Skin of body (tissue), 2 donors: ENCODE data around the gene TDG. TPM values are rescaled to one million over a fixed set of nuclear protein-coding genes. Genes with fewer than 3 reads are reported as not detected.
A peak's percentile ranks its signal among the peaks of the same experiment; 100 is the strongest.

ENCODE experiments used
- DNase-seq: peaks from one replicate; lab custom pipeline; 2025; lab: John Stamatoyannopoulos, UW
- total RNA-seq: library from RNA; depleted of rRNA; stranded (reverse); fragments of >200 nt; gene quantifications from one replicate; pipeline ENCODE4 v1.2.3, GENCODE V29; 2014

TDG gene
- total RNA-seq = 33.8 TPM

DNA sequence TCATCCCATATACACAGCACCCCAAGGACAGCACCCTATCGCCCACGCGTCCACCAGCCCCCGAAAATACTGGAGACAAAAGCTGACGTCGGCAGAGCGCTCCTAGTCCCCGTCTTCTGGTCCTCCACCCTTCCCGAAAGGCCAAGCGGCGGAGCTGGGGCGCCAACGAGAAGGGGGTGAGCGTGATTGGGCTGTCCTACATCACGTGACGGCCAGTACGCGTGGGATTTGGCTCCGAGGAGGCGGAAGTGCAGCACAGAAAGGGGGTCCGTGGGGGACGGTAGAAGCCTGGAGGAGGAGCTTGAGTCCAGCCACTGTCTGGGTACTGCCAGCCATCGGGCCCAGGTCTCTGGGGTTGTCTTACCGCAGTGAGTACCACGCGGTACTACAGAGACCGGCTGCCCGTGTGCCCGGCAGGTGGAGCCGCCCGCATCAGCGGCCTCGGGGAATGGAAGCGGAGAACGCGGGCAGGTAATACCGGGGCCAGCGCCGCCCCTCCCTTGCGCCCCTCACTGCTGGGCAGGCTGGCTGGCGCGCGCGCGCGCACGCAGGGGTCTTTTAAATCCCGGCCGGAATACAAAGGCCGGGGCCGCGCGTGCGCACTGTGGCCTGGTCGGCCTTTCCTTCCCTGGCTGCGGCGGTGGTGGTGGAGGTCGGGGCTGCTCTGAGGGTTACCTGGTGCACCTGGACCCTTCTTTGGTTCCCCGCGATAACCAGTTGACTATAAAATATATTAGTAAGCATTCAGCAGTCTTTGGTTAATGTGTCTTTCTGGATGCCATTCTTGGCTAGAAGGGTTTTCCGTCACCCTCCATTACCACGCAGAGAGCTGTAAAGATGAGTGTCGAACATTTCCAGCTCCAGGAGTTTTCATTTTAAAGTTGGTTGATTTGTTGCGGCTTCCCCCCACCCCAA lies at the start of gene TDG:
Gene TDG (plus strand): TSS at position 283 of the 915 bp plus-strand sequence. CDS start 166 bp downstream, at position 449.
- DNase-seq = peak; percentile 99

DNA sequence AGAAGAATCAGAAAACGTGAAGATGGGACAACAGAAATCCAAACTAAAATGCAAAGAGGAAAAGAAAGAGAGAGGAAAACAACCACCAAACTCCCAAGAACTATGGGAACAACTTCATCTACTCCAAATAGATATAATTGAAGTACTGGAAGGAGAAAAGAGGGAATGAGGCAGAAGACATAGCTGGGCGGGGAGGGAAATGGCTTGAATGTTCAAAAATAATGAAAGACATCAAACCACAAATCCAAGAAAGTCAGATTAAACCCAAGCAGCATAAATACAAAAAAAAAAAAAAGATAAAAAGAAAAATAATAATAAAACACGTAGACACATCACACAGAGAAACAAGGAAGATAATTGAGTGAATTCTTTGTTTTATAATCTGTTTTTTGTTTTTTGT lies 47.8 kb upstream of the TDG start:
- no peak for DNase-seq

DNA sequence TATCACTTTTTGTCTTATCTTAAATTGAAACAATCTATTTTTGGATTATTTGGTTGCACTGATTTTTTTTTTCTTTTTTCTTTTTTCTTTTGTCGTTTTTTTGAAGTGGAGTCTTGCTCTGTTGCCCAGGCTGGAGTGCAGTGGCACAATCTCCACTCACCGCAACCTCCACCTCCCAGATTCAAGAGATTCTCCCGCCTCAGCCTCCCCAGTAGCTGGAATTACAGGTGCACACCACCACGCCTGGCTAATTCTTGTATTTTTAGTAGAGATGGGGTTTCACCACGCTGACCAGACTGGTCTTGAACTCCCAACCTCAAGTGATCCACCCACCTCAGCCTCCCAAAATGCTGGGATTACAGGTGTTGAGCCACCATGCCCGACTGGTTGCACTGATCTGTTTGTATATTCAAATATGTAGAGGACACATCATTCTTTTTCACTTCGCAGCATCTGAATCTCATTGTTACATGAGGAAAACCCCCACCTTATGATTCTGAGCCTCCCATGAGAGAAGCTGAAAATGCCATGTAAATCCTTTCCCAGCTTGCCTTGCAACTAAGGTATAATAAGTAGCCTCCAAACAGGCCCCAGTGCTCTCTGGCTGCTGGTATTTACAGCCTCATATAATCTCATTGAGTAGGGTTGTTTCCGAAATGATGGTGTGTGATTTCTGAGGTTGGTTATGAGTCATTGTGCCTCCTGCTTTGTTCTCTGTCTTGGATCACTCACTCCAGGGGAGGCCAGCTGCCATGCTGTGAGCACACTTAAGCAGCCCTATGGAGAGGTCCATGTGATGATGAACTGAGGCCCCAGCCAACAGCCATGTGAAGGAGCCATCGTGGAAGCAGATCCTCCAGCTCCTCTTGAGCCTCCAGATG lies 40.7 kb upstream of the TDG start:
- no peak for DNase-seq

DNA sequence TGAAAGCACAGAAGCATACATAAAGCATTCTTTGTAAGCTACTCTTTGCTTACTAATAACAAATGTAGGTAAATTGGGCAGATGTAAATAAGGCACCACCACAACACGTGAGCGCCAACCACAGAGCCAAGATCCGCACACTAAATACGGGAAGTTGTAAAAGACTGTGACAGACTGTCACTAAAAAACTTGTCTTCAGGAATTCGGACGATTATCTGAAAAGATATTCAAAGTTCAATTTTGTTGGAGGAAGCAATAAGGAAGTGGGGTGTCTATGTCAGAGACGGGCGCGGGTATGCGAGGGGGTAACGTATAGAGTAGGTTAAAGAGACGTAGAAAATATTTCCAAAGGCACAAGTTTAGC lies 37.0 kb upstream of the TDG start:
- no peak for DNase-seq

DNA sequence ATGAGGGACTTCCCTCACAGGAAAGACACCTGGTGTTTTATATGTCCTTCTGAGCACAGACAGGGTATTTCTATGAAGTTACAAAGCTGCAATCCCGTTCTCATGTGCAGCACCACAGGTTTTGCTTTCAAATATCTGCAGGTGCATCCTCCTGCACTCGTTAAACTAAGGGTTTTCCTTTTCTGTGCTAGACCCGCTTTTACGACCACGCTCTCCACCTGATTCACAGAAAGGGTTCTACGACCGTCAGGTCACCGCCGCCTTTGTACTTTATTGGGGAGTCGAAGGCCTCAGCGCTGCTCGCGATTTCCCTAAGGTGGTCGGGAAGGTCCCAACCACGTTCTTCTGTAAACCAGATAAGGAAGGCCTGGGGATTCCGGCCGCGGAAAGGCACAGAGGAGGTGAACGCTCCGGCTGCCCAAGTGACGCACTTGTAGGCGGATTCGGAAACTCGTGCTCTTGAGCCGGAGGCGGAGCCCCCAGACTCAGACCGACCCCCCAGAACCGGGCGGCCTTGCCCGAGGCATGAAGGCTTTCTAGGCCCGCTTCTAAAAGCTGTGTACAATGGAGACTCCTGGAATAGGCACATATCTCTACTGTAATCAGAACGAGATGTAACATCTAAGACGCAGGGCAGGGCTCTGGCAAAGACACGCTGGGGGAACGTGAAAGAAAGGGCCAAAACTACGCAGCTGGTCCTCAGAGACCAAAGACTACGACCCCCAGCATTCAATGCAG lies 36.5 kb upstream of the TDG start:
- DNase-seq = peak; percentile 98

DNA sequence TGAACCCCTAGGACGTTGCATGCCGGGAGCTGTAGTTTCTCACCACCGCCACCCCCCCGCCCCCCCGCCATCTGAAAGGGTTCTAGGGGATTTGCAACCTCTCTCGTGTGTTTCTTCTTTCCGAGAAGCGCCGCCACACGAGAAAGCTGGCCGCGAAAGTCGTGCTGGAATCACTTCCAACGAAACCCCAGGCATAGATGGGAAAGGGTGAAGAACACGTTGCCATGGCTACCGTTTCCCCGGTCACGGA lies 36.0 kb upstream of the TDG start:
- DNase-seq = no peak

DNA sequence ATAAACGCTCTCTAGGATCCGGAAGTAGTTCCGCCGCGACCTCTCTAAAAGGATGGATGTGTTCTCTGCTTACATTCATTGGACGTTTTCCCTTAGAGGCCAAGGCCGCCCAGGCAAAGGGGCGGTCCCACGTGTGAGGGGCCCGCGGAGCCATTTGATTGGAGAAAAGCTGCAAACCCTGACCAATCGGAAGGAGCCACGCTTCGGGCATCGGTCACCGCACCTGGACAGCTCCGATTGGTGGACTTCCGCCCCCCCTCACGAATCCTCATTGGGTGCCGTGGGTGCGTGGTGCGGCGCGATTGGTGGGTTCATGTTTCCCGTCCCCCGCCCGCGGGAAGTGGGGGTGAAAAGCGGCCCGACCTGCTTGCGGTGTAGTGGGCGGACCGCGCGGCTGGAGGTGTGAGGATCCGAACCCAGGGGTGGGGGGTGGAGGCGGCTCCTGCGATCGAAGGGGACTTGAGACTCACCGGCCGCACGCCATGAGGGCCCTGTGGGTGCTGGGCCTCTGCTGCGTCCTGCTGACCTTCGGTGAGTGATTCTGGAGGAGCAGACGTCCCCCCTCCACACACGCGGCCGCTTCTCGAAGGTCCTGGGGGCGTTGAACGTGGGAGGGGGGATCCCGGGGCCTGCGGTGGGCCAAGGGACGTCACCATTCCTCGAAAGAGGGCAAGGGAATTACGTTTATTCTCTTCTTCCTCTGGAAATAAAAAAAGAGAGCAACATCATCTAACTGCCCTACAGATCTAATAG lies 35.5 kb upstream of the TDG start, which contains the start of gene HSP90B1:
Gene HSP90B1 (plus strand): TSS at position 377 of the 753 bp plus-strand sequence. CDS start 106 bp downstream, at position 483.
- peak; percentile 100 for DNase-seq

DNA sequence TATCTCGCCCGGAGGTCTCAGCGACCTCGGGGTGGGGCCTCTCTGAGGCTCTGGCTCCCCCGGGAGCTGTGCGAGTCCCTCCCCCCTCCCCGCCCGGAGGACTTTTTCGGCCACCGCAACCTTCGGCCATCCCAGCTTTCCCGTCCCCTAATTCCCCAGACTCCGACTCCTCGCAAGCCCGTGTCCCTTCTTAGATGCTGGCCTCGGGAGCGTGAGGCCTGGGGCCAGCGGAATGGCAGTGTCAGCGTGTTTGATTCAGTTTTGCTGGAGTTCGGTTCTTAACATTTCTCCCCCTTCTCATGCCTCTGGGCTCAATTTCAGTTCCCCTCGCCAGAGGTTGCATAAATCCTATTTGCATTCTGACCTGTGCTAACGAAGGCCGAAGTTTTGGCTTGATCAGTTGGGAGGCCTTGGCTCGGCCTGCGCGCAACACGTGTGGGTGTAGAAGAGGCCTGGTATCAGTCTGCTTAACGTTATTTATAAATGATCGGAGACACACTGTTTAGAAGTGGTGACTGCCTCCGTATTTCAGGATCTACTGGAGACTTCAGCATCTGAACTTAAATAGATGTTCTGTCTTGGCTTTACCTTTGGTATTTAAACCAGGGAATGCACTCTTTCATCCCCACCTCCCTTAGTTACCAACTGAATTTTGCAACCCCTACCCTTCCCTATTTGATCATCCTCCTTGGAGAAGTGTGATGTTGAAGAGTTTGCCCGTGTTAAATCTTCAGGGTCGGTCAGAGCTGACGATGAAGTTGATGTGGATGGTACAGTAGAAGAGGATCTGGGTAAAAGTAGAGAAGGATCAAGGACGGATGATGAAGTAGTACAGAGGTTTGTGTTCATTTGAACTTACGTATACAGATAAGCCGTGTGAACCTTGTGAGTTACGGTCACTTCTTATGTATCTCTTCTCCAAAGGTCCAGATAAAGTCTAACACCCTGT lies 34.6 kb upstream of the TDG start:
- peak; percentile 31 for DNase-seq

DNA sequence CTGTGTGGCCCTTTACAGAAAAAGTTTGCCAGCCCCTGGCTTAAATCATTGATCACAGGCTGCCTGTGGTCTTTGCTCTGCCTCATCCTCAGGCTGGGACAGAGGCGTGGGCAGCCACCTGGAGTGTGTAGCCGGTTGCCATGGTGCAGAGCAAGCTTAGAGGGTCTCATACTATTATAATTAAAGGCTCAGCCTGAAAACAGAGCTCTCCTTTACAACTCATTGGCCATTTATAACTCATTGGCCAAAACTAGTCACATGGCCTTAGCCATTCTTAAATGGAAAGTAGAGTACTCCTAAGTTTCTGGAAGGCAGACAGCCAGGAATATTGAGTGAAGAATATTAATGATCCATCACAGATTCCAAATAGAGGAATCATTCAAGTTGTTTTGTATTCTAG lies 32.4 kb upstream of the TDG start:
- DNase-seq = no peak

DNA sequence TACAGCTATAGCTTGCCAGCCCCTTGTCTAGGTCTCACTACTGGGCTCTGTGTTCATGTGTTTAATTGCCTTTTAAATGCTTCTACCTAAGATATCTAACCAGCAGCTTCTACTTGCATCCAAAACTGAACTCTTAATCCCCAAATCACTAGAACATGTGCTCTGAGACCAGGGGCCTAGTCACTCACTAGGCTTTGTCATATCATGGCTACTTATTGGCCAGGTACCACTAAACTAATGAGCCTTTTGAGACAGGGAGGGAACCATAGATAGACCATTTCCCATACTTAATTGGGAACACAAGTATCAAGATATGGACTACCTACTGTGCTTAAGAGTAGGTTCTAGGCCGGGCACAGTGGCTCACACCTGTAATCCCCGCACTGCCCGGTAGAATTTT lies 29.0 kb upstream of the TDG start:
- DNase-seq = no peak

DNA sequence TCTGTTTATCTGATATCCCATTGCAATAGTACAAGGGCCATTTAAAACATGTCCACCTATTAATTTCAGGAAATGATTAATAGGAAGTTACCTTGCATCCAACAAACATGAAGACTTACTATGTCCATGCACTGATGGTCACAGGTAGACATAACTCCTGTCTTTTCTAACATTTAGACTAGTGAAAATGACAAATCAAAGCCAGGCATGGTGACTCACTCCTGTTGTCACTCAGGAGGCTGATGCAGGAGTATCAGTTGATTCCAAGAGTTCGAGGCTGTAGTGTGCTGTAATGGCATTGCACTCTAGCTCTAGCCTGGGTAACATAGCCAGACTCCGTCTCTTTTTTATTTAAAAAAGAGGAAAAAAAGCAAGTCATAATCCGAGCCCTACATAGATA lies 20.7 kb upstream of the TDG start:
- no peak for DNase-seq

DNA sequence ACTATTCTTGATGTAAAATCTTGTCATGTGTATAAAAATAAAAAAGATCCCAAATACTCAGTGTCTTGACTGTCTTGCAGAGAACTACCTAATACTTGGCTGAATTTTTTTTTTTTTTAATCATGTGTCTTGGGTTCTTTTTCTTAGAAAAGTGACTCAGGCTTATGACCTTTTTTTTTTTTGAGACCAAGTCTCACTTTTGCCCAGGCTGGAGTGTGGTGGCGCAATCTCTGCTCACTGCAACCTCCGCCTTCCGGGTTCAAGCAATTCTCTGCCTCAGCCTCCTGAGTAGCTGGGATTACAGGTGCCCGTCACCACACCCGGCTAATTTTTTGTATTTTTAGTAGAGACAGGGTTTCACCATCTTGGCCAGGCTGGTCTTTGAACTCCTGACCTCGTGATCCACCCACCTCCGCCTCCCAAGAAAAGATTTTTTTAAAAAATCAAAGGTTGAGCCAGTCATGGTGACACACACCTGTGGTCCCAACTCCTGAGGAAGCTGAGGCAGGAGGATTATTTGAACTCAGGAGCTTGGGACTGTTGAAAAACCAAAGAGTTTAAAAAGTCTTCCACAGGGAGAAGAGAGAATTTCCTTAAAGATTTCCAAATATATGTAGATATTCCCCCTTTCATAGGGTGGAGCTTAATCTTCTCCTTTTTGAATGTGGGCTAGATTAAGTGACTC lies 17.7 kb upstream of the TDG start:
- no peak for DNase-seq

DNA sequence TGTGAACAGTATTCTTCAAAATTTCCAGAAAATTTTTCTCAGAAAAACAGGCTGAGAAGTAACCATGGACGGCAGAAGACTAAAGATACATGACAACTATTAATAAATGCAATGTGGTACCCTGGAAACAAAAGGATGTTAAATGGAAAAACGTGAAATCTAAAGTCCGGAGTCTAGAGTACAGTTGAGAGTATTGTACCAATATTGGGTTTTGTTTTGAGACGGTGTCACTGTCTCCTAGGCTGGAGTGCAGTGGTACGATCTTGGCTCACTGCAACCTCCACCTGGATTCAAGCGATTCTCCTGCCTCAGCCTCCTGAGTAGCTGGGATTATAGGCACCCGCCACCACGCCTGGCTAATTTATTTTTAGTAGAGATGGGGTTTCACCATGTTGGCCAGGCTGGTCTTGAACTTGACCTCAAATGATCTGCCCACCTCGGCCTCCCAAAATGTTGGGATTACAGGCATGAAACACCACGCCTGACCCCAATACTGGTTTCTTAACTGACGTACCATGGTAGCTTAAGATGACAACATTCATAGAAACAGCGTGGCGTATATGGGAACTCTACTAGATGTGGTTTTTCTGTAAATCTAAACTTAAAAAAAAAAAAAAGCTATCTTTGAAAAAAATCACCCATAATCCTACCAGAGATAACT lies 16.8 kb upstream of the TDG start:
- no peak for DNase-seq

DNA sequence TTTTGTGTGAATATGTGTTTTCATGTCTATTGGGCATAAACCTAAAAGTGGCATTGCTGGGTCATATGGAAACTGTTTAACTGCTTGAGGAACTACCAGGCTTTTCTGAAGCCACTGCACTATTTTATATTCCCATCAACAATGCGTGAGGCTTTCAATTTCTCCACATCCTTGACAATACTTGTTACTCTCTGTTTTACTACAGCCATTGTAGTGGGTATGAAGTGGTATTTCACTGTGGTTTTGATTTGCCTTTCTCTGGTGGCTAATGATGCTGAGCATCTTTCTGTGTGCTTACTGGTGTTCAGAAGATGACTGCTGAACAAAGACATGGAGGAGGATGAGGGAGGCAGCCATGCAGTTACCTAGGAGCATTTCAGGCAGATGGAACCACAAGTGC lies 13.2 kb upstream of the TDG start:
- no peak for DNase-seq

DNA sequence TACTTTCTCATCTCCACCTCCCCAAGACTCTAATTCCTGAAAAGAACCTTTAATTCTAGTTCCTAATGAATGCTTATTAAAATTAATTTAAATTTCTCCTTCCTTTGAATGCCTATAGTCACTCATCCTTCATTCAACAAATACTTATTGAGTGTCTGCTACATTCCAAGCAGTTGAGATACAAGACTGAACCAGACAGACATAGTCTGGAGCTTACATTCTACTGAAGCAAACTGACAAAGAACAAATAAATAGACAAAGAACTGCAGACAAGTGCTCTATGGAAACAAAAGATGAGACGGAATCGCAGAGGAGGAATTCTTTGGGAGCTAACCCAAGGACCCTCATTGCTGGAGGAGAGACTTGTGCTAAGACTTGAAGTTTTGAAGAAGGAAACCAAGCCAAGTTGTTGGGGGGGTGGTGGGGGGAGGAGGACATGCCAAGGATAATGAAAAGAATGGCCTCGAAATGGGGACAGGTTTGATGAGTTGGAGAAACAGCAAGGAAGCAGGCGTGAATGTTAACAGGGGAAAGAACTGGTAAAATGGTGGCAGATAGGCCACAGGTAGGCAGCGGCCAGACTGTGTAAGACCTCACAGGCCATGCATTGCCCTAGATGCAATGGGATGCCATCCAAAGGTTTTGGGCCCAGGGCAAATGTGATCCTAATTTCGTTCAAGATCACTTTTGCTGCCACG lies 9.7 kb upstream of the TDG start:
- DNase-seq = no peak

DNA sequence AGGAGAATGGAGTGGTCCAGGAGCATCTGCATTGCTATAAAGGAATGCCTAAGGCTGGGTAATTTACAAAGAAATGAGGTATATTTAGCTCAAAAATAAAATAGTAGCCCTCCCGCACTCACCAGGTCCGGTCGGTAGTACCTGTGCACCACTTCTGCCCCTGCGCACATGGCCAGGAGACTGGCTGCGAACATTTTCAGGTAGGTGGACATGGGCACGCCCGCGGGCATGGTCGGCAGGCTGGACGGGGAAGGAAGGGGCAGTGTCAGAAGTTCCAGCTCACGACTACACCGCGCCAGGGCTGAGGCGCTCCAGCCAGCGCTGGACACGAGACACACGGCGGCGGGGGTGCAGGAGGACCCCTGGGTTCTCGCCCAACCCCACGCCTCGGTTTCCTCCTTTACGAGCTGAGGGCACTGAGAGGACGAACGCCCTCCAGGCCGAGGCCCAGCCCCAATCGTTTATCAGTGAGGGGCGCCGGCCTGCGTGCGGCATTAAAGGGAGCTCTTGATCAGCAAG lies 9.1 kb upstream of the TDG start:
- no peak for DNase-seq

DNA sequence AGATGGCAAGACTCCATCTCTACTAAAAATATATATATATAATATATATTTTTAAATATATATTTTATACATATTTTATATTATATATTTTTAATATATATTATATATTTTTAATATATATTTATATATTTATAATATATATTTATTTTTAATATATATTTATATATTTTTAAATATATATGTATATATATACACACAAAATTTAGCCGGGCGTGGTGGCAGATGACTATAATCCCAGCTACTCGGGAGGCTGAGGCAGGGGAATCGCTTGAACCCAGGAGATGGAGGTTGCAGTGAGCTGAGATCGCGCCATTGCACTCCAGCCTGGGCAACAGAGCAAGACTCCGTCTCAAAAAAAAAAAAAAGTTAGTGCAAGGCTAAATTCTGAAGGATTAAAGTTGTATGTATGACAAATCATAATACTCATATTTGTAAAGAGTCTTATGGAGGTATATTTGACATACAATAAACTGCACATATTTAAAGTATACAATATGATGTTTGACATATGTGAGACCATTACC lies 7.7 kb upstream of the TDG start:
- DNase-seq = no peak

DNA sequence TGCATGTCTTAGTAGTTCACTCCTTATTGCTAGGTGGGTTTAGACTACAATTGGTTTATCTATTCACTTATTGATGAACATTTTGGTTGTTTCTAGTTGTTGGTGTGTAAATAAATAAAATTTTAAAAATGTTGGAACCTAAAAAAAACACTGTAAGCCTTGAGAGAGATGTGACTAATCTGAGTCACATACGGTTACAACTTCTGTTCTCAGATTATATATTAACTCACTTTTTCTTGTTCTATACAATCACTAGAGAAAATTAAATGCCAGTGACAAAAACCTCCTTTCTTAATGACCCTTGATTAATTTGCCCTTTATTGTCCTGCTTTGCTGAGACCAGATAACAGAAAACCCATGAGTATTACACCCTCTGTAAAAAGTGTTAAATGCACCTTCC lies 7.1 kb upstream of the TDG start:
- DNase-seq = no peak
